ENCODE data around the gene ALG2. TPM values are rescaled to one million over a fixed set of nuclear protein-coding genes. Genes with fewer than 3 reads are reported as not detected.

ALG2 gene
- total and polyA plus RNA-seq, 2 of the 4 experiments (the other 2 are of a cell fraction) = 36.4 to 38.4 TPM

GRCh38 chr9:99197124-99197630 lies 24.6 kb downstream of the ALG2 start:
- Histone ChIP-seq H2BK5ac (ENCODE audit: low read depth, low read length, poor library complexity, severe bottlenecking) (no peak overlapping the region), H4K5ac (ENCODE audit: low read depth, low read length) (no peak overlapping the region), H2BK15ac (ENCODE audit: low read depth, low read length) (no peak overlapping the region), H3K9me1 (ENCODE audit: insufficient read depth, low read length) (no peaks in the 10 kb centered on the region; the same call in 1 of the 2 replicates), H3K36me3 (ENCODE audit: control insufficient read depth, insufficient read depth, low read length) (no peaks in the 10 kb centered on the region), H3K79me1 (ENCODE audit: low read depth in 1 of 2, low read length in 2 of 2) (no peaks in the 10 kb centered on the region), H3K56ac (ENCODE audit: extremely low read depth, insufficient read depth, low read length) (no peak overlapping the region), H4K20me1 (ENCODE audit: insufficient read depth, low read length) (no peaks in the 10 kb centered on the region), H2AK9ac (replicated peaks; ENCODE audit: low read depth, low read length, poor library complexity) (no peak overlapping the region), H2AK5ac (ENCODE audit: low read depth, low read length) (no peak overlapping the region), H3K27me3 (ENCODE audit: control insufficient read depth, insufficient read depth, low read length) (peaks cover 16% of the 10 kb centered on the region), H3K4me1 (ENCODE audit: control insufficient read depth, insufficient read depth, low read length) (no peaks in the 10 kb centered on the region), H3K23ac (ENCODE audit: low read depth, low read length) (no peak overlapping the region), H3K4me2 (ENCODE audit: low read depth, low read length) (no peak overlapping the region), H4K8ac (ENCODE audit: low read depth in 2 of 2, low read length in 2 of 2) (no peak overlapping the region), H4K91ac (ENCODE audit: insufficient read depth, low read depth, low read length) (no peak overlapping the region), H3K18ac (ENCODE audit: low read depth, low read length) (no peak overlapping the region), H3K27ac (ENCODE audit: insufficient read depth, low read length) (no peak overlapping the region), H3K9ac (ENCODE audit: low read depth, low read length) (no peak overlapping the region), H3K4ac (ENCODE audit: low read depth, low read length) (no peak overlapping the region), H2BK20ac (ENCODE audit: low read depth, low read length) (no peak overlapping the region), H2BK120ac (ENCODE audit: low read depth, low read length) (no peak overlapping the region), H2AFZ (replicated peaks; ENCODE audit: low read length, poor library complexity) (no peak overlapping the region), H3K4me3 (ENCODE audit: insufficient read depth, low read depth, low read length) (no peak overlapping the region), H3K9me3 (ENCODE audit: control insufficient read depth, insufficient read depth, low read length) (peaks cover 5% of the 10 kb centered on the region; the same call in 1 of the 2 replicates), H3K14ac (replicated peaks; ENCODE audit: low read depth, low read length) (no peak overlapping the region)
- no CpG with 5 or more reads among the region's 3 CpGs for WGBS, 2 experiments (ENCODE audit: extremely low coverage in 2 of 2, insufficient read length in 1 of 2)
- in situ Hi-C loops (cut with MboI; ENCODE audit: low sequenced_read_pairs) = loop anchor here (25.0 kb wide), 1 partner anchor 1390 kb away; the partner anchor contains the start of gene CAVIN4
- POLR2A ChIA-PET (ENCODE audit: unreplicated experiment) = no interaction called here
- dilution Hi-C loops (cut with HindIII; ENCODE audit: low sequenced_read_pairs, unreplicated experiment) = no loop called here
- no peak for TF ChIP-seq CEBPB (IDR thresholded peaks at IDR 0.05; ENCODE audit: low read depth, low read length)
- no peak for TF ChIP-seq MAFK (IDR thresholded peaks at IDR 0.05; ENCODE audit: low read depth, low read length)
- TF ChIP-seq USF2 (IDR thresholded peaks at IDR 0.05; ENCODE audit: low read depth, low read length) = no peak
- no peak for TF ChIP-seq CHD1 (IDR thresholded peaks at IDR 0.05; ENCODE audit: low read depth, low read length)
- TF ChIP-seq RCOR1 (IDR thresholded peaks at IDR 0.05; ENCODE audit: insufficient replicate concordance, low read length) = no peak
- no peak for TF ChIP-seq NFE2L2 (IDR thresholded peaks at IDR 0.05; ENCODE audit: low read depth, low read length)
- TF ChIP-seq POLR2A (IDR thresholded peaks at IDR 0.05; ENCODE audit: low read depth, low read length) = no peak
- TF ChIP-seq RAD21 (IDR thresholded peaks at IDR 0.05; ENCODE audit: low read length) = no peak
- TF ChIP-seq MAZ (IDR thresholded peaks at IDR 0.05; ENCODE audit: borderline replicate concordance, low read depth, low read length) = no peak
- TF ChIP-seq ELK1 (IDR thresholded peaks at IDR 0.05; ENCODE audit: borderline replicate concordance, low read depth, low read length) = no peak
- ATAC-seq (ENCODE audit: low read depth) = no peak
- no TSS peak for BruUV-seq (replicated peaks)
- intact Hi-C loops (cut with micrococcal nuclease) = no loop called here
- DNase-seq = no peak
- CTCF ChIA-PET = interaction anchor here (0.6 to 1.3 kb wide), 3 partner anchors 11 to 711 kb away, joined by 3 read pairs; no protein-coding TSS in a partner anchor
